Astrocyte (in vitro differentiated cells and primary cell): ENCODE results near the gene RALGPS1.

Experiments used
- CTCF ChIP-seq: IDR thresholded peaks from 2 replicates; pipeline ENCODE4 v1.5.1; 2011; ENCODE audit warnings: low read depth, mild to moderate bottlenecking, inconsistent platforms, low read length, moderate library complexity; ENCODE audit not compliant: insufficient read depth
- EZH2 ChIP-seq: IDR thresholded peaks from 2 replicates; pipeline ENCODE4 v1.6.1; 2012; ENCODE audit warnings: mild to moderate bottlenecking, low read length, inconsistent platforms; ENCODE audit not compliant: insufficient read depth

GRCh38 chr9:127253446-127253845 lies 338.9 kb downstream of the RALGPS1 start:
- TF ChIP-seq EZH2 (no peak), CTCF (no peak)
